ENCODE measurements around the gene MAP4K4.
"Not testable (repeated sequence)": the region's sequence is repeated elsewhere in the genome, so short reads cannot be mapped to it uniquely, and the experiment has no call there.

Gene MAP4K4

DNA sequence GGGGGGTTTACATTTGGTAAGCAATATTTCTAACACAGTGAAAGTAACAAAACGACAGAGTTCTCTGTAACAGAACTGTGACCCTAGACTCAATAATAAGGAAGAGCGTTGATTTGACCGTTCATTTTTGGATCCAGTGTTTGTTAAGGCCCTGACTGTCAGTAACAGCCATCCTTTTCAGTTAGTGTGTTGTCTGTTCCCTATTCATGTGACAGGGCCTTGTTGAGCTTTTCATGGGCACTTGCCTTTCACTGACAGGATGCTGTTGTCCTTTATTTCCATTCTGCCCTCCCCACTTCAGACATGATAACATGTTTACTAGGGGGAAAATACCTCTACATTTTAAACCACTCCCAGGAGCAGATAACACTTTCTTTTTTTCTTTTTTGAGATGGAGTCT is 45.8 kb downstream of the MAP4K4 start:
- no peak for DNase-seq (ENCODE audit: low spot score)

DNA sequence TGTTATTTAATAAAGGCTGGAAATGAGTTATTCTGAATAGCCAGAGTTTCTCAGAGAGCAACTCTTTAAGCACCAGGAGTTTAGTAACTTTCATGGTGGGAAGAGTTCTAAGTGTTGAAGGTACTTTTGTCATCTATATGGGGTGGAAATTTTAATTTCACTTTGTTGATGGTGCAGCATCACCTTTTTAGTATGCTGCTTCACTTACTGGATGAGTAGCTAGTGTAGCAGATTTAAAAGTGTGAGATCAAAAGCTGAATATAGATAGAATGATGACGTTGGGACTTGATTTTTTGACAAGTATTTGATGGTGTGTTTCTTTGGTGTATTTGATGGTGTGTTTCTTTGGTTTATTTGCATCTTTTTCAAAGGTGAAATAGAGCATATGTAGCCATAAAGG is 47.3 kb downstream of the MAP4K4 start:
- DNase-seq (ENCODE audit: low spot score), result no peak

GRCh38 chr2:101745711-101746694 is 48.5 kb downstream of the MAP4K4 start:
- no peak for DNase-seq (ENCODE audit: low spot score)

DNA sequence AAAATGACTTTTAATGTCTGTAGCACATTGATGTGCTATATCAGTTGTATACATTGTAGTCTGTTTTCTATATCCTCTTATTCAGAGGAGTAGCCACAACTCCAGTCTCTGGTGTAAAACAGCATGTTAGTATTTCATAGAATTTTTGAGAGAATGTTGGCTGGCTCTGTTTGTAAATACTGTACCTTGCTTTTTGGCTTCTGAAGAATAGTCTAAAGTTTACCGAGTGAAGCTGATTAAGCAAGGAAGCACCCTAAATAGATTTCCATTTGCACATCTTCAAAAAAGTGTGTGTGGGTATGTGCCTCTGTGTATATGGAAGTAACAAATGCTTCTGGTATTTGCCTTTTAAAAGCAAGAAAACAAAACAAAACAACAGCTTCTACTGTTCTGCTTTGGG is 50.5 kb downstream of the MAP4K4 start:
- DNase-seq (ENCODE audit: low spot score), result no peak

DNA sequence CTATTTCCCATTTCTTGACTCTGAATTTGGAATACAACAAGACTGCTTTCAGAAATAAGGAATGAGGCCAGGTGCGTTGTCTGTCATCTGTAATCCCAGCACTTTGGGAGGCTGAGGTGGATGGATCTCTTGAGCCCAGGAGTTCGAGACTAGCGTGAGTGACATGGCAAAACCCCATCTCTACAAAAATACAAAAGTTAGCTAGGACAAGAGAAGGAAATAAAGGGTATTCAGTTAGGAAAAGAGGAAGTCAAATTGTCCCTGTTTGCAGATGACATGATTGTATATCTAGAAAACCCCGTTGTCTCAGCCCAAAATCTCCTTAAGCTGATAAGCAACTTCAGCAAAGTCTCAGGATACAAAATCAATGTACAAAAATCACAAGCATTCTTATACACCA is 51.0 kb downstream of the MAP4K4 start:
- DNase-seq (ENCODE audit: low spot score), result not testable (repeated sequence)

DNA sequence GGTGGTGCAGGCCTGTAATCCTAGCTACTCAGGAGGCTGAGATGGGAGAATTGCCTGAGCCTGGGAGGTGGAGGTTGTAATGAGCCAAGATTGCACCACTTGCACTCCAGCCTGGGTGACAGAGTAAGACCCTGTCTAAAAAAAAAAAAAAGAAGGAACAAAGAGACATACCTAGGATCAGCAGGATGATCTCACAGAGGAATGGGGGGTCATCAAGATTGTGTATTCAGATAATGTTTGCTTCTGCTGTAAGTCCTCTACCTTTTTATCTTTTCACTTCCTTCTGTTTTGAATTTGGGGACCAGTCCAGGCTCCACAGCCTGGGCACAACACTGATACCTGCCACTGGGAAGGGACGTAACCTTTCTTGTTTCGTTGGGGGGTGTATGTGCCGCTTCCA is 53.2 kb downstream of the MAP4K4 start:
- DNase-seq (ENCODE audit: low spot score), result no peak

GRCh38 chr2:101751276-101751815 is 53.8 kb downstream of the MAP4K4 start:
- DNase-seq (ENCODE audit: low spot score), result no peak

DNA sequence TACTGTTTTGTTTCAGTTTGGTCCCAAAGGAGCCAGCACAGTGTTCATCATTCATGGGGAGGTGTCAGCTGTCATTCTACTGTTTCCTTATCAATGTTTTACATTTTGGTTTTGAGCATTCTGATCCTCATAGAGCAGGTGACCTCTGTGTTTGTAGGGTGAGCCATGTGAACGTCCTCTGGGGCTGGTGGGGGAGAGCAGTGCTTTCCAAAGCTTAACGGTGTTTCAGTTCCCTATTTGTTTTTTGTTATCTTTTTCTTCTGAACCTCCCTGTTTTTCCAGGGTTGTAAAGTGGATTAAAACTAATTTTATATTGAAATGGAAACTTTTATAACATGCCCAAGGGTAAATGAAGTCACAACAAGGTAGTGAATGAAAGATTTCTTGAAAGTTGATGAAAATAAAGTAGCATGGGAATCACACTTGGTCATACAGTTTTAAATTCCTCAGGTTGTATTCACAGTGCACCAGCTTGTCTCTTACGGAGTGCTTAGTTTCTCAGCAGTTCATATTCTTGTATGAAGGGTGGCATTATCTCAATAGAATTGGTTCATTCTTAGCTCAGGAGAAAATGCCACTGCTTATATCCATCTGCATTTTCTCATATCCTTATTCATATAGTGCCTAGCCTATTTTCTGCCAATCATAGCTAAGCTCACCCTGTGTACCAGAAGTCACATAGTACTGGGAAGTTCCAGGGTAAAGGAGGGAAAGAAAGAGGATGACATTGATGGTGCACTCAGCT is 54.5 kb downstream of the MAP4K4 start:
- DNase-seq (ENCODE audit: low spot score), result no peak

- no peak for DNase-seq (ENCODE audit: low spot score)
Measured at GRCh38 chr2:101752716-101753616, 55.5 kb downstream of the MAP4K4 start.

GRCh38 chr2:101753720-101754490 is 56.4 kb downstream of the MAP4K4 start:
- no peak for DNase-seq (ENCODE audit: low spot score)

DNA sequence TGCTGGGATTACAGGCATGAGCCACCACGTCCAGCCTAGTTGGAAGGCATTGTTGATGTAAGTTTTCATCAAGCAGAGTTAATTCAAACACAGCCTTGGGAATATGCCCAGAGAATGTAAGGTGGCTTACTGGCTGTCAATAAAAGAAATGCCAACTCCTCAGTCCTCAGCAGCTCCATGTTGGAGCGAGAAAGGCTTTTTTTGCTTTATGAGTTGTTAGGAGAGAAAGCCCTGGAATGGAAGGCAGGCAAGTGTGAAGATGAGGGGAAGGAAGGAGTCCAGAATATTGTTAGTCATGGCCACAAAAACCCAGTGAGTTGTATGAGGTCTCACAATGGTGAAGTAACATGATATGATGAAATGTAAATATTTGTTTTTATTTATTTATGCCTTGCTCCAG is 57.1 kb downstream of the MAP4K4 start:
- no peak for DNase-seq (ENCODE audit: low spot score)

DNA sequence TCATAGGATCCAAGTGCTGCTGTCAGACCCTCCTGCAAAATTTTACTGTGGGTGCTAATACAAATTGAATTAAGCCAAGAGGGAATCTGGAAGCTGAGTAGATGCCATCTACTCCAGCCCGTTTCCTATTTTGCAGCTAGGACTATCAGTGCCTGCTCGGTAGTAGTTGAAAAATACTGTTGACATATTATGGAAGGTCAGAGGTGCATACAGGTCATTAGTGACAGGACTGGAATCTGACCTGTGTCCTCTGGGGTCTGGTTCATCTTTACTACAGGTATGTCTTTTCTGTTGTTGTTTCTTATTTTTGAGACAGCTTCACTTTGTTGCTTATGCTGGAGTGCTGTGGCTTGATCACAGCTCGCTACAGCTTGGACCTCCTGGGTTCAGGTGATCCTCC is 58.8 kb downstream of the MAP4K4 start:
- no peak for DNase-seq (ENCODE audit: low spot score)

- no peak for DNase-seq (ENCODE audit: low spot score)
Measured at GRCh38 chr2:101758001-101758400, 60.5 kb downstream of the MAP4K4 start.

- no peak for DNase-seq (ENCODE audit: low spot score)
Measured at GRCh38 chr2:101759162-101759561, 61.7 kb downstream of the MAP4K4 start.

- DNase-seq (ENCODE audit: low spot score), result no peak
Measured at GRCh38 chr2:101762451-101763171, 65.1 kb downstream of the MAP4K4 start.

DNA sequence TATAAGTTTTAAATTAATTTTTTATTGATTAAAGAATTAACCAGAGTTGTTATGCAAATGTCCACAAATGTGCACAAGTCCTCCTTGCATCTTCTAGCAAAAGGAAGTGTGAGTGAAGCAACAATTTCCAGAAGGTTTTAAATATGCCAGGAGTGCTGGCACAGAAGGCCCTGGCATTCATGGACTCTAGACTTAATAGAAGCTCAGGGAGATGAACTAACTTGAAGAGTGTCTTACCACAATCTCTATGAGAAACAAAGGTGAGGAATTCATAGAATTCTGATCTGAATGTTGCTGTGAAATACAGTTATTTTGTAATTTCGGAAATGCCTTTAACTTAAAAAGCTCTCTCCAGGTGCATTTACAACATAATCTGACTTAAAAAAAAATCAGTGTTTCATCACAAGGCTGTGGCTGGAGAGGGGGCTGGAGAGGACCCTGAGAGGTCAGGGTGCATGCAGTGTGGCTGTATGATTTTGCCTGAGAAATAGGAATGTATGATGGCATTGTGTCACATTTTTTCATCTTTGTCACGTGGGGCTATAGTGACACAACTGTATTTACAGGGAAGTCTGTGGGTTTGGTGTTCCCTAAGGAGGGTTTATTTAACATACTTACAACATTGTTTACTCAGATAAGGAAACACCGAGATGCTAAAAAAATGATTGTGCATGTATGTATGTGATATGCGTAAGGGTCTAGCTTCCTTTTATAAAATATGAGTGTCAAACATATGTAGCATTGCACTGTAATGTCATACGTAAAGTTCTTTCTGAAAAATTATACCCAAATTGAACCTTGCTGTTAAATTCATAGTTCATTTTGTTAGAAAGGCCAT is 66.2 kb downstream of the MAP4K4 start:
- no peak for DNase-seq (ENCODE audit: low spot score)

DNA sequence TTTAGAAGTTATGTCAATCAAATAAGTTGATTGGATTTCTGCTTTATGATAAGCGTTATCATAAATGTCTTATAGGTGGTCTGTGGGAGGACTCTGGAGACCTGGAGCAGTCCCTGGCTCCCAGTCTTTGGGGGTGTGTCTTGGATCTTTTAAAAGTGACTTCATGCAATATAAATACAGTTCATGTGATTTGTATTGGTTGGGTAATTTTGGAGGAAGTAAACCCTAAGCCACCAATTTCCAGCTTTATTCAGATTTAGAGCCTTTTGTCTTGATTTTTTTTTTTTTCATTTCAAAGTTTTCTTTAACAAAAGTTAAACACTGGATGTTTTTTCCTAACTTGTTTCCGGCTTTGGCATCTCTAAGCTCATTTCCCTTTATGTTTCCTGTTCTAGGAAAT is 68.8 kb downstream of the MAP4K4 start:
- DNase-seq (ENCODE audit: low spot score), result no peak

DNA sequence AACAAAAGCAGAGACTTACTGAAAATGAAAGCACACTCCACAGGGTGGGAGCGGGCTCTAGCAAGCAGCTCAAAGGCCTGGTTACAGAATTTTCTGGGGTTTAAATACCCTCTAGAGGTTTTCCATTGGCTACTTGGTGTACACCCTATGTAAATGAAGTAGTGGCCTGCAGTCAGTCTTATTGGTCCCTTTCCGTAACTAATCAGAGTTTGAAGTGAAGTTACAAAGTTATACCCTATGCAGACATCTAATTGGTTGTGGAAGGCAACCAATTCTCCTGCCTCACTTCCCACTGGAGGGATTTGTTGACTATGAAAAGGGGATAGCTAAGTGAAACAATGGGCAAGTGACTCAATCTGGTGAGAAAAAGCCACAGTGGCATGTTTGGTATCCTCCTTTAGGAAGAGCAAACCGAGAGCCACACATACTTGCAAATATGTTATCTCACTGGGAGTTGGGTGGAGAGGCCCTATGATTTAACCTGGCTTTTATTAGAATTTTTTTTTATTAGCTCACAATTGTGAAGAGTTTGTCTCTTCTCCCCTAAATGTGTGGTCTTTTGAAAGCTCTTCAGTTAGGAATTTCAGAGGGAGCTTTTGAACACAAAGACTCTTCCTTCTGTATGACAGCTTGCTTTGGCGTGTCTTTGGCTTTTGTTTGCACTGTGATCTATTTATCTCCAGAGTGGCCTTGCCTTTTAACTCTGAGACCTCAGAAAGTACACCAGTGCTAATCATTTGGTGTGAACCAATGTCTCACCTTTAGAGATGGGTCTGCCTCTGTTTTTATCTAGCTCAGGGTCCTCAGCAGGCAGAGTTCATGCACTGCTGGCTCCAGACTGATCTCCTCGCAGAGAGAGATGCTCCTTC is 69.6 kb downstream of the MAP4K4 start:
- no peak for DNase-seq (ENCODE audit: low spot score)

Measured in hematopoietic multipotent progenitor cell treated with erythropoietin and hydrocortisone succinate and interleukin-3 and kit ligand, for 15 days (in vitro differentiated cells).